Measurements from ENCODE around the gene CLEC2D. TPM values are rescaled to one million over a fixed set of nuclear protein-coding genes. Genes with fewer than 3 reads are reported as not detected.

Gene CLEC2D
- total and polyA plus RNA-seq, 10 of the 15 experiments (the other 5 are each of a cell fraction or from before 2014, with no cell fraction given), result 4.6 to 29.8 (median 16.0) TPM

GRCh38 chr12:9673404-9674225 is 4.1 kb downstream of the CLEC2D start (continued):
- TF ChIP-seq SPI1 (IDR thresholded peaks at IDR 0.05; ENCODE audit: borderline replicate concordance, insufficient read depth, low read depth, low read length) (no peak), TCF12 (IDR thresholded peaks at IDR 0.05; ENCODE audit: low read depth, low read length) (peak; percentile 54; the same call in 1 of the 2 replicates), MAX (IDR thresholded peaks at IDR 0.05; ENCODE audit: low read depth, low read length) (no peak), NFYB (IDR thresholded peaks at IDR 0.05; ENCODE audit: insufficient read depth, low read depth, low read length) (no peak), ATF2 (IDR thresholded peaks at IDR 0.05; ENCODE audit: low read length) (peak; percentile 62; the same call in 1 of the 2 replicates), BHLHE40 (IDR thresholded peaks at IDR 0.05; ENCODE audit: borderline replicate concordance in 1 of 2, low read depth in 2 of 2, low read length in 1 of 2) (0 out of 4 replicates have a peak, but pooled peaks of 1 of the 2 experiments have one; percentile 24), JUND (IDR thresholded peaks at IDR 0.05; ENCODE audit: low read depth, low read length) (no peak), DPF2 (IDR thresholded peaks at IDR 0.05) (peak; percentile 64; the same call in 1 of the 2 replicates), FOXM1 (IDR thresholded peaks at IDR 0.05; ENCODE audit: low read depth, low read length) (0 out of 2 replicates have a peak, but pooled peaks have one; percentile 59), HCFC1 (IDR thresholded peaks at IDR 0.05; ENCODE audit: low read length) (no peak), EED (IDR thresholded peaks at IDR 0.05; ENCODE audit: low read depth) (peak; percentile 88), CBX3 (IDR thresholded peaks at IDR 0.05; ENCODE audit: borderline replicate concordance, low read depth) (no peak), IKZF2 (IDR thresholded peaks at IDR 0.05) (peak; percentile 76 to 78; a peak in 3 of 4 replicates), BCL11A (IDR thresholded peaks at IDR 0.05; ENCODE audit: low read depth, low read length) (peak; percentile 62), RELB (IDR thresholded peaks at IDR 0.05; ENCODE audit: low read depth) (0 out of 2 replicates have a peak, but pooled peaks have one; percentile 12), E2F8 (IDR thresholded peaks at IDR 0.05; ENCODE audit: low read depth, partially characterized antibody) (no peak)

Measured in GM12878 (cell line).